Stimulated activated CD4-positive, alpha-beta T cell treated with anti-CD3 and anti-CD28 coated beads, Interleukin-2, amount 100 ng/mL, for 48 hours (primary cell): ENCODE results near the gene NRIP2.
A peak's percentile ranks its signal among the peaks of the same experiment; 100 is the strongest.

Source experiments
- DNase-seq, 2 donors: peaks; one replicate each; pipeline ENCODE4 v3.0.0-alpha.2; 2020

Gene NRIP2

DNA sequence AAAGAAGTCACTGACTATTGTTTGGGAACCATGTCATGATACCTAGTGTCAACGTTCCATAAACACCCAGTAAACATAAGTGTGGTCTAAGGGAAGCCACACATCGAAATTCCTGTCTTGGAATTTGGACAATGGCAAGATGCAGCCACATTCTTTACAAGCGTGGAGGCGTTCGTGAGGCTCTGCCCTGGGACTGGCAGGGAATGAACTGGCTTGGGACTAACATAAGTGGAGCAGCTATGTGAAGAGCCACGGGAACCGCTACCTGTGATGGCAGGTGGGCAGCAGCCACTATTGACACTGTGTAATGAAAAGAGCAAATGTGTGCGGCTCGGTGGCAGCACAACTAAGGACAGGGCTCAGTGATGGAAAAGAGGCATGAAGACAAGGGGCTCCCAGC lies 10.0 kb upstream of the NRIP2 start:
- no peak for DNase-seq

GRCh38 chr12:2842948-2843347 lies 8.1 kb upstream of the NRIP2 start:
- DNase-seq, result no peak

DNA sequence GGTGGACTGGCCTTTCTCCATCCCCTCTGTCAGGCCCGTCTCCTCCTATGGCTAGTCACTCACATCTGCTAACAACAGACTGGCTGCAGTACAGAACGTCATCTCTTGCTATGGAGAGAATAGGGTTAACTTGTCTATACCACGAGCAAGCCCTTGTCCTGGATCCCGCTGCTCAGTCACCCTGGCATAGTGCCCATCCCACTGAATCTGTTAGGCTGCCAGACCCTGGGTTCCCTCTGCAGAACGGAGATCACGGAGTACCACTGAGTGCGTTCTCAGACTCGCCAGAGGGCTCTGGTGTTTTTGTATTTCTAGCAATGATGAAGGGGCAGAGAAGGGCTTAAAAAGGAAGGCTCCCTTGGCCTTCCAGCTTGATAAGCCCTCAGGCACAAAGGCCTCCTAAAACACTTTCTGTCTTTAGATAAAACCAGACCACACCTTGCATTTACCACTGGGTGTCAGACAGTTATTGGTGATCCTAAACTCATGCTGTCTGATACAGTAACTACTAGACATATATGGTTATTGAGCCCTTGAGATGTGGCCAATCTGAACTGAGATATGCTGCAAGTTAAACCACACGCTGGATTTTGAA lies 6.3 kb upstream of the NRIP2 start:
- DNase-seq, result no peak

DNA sequence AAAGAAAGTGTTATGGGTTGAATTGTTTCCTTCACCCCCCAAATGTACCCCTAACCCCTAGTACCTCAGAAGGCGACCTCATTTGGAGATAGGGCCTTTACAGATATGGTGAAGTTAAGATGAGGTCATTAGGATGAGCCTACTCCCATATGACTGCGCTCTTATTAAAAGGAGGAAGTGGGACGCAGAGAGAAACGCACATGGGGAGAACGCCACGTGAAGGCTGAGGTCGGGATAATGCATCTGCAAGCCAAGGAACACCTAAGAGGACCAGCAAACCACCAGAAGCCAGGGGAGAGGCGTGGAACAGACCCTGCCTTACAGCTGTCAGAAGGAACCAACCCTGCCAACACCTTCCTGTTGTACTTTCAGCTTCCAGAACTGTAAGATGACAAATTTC lies 1.7 kb upstream of the NRIP2 start:
- DNase-seq, result no peak

- no peak for DNase-seq
Observed at GRCh38 chr12:2835691-2836403, 1.0 kb upstream of the NRIP2 start.

GRCh38 chr12:2833810-2834209 lies 1.0 kb downstream of the NRIP2 start:
- DNase-seq, result no peak

DNA sequence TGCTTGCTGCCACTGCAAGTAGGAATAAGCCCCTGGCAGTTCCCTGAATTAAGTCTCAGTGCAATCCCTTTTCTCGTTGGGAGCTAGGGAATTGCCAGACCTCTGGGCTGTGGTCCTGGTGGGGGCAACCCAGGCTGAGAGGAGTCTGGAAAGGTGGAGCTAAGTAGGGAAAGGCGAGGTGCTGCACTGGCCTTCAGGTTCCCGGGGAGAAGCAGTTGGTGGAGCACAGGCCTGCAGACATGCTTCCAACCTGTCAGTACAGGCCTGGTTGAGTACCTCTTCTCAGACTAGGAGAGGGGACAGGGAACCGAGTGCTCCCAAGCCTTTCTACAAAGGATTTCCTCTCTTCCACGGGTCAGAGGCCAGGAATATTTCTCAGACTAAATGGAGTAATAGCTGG lies 1.5 kb downstream of the NRIP2 start:
- no peak for DNase-seq

DNA sequence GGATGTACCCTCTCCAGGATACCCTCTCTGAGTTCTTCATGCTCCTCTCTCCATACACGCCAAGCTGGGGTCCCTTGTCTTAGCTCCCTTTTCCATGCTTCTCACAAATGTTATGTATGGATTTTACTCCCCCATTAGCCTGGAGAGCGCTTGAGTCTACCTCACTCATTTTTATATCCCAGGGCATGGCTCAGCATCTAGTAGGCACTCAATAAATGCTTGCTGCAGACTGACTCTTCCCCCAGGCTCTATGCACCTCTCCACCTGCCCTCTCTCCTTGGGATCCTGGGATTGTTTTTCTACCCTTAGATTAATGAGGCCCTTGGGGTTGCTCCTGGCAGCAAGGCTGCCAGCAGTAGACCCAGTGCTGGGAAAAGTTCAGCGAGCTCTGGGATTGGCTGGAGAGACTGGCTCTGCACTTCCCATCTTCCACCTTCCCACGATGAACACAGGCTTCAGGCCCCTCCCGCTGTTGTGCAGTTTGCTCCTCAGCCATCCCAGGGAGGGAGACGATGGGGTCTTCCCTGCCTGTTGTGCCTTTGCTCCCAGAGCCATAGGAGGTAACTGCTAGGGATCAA lies 2.2 kb downstream of the NRIP2 start:
- no peak for DNase-seq

DNA sequence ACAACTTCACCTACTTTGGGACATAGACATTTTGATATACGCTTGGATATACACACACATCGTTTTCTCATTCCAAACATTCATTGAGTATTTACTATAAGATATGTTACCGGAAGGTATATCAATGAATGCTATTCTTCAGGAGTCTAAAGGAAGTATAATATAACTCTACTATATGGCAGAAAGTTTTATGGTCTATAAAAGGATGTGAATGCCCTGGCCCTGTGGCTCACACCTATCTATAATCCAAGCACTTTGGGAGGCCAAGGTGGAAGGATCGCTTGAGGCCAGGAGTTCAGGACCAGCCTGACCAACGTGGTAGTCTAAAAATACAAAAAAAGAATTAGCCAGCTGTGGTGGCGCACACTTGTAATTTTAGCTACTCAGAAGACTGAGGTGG lies 5.6 kb downstream of the NRIP2 start:
- DNase-seq, result no peak

GRCh38 chr12:2826721-2827515 lies 7.9 kb downstream of the NRIP2 start:
- DNase-seq, result no peak

DNA sequence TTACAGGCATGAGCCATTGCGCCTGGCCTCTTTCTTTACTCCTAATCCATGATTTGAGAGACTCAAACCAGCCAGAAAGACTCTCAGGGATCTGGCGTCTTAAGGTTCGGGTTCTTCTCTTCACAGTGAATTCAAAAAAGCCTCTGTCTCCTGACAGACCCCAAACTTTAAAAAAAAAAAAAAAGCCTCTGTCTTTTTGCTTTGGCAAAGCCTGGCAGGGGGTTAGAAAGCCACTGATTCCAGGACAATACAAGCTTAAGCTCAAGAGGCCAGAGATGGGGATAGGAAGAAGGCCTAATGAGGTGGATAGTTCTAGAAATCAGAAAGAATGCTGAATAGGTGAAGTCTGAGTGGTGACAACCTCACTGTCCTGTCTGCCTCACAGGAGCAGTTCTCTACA lies 8.8 kb downstream of the NRIP2 start:
- DNase-seq, result no peak

DNA sequence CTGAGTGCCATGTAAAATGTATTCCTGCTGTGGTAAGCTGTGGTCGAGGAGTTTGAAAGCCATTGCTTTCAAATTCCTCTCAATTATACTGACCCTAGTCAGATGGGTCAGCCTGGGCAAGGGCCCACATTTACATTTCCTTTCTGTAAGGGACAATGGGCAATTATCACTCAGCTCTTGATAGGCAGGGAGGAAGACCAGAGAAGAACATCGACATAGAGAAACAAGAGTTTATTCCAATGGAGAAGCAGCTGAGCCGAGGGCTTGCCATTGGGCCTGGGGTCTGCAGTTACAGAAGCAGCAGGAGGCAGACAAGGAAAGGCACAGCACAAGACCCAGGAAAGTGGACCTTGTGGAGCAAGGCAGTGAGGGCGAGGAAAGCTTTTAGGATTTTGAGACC lies 9.7 kb downstream of the NRIP2 start:
- DNase-seq, result no peak

DNA sequence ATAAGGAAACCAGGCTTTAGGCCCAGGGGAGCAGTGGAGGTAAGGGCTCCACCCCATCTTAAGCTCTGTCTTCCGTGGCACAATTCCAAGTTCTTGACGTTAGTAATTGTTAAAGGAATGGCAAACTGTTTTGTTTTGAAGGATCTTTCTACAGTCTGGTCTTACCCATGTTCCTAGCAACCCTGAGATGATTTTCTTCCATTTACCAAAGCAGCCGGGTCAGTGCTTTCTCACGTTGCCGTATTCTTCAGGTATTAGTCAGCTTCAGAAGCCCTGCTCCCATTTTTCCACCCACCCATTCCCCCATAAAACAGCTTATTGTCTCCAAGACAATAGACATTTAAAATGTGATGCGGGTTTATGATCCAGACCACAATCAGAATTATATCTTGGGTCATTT lies 10.3 kb downstream of the NRIP2 start:
- no peak for DNase-seq

DNA sequence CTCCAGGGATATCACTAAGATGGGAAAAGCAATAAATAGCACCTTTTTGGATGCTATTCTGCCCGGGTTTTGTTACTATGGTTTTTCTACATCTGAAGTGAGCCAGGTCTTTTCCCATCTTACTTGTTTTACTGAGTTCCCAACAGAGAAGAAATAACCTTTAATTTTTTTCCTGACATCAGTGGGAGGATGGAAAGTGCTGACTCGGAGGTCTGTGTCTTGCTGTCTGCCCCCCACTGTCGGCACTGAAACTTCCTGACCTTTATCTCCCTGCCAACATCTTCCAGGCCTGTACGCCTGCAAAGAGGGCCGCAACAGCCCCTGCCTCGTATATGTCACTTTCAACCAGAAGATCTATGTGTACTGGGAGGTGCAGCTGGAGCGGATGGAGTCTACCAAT lies 11.4 kb downstream of the NRIP2 start:
- no peak for DNase-seq

DNA sequence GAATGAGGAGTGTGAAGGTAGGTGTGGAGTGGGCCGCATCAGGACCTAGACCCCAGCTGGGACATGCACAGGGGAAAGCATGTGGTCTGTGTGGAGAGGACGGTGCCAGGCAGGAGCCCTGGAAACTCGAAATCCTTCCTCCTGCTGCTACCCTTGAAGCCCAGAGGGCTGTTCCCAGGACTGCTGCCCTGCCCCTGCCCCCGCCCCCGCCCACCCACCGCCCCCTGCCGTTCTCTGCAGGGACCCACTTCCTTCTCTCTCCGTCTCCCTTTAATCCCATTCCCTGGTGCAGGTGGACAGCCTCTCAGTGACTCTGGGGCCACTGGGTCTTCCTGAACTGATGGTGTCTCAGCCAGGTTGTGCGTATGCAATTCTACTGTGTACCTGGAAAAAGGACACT lies 14.4 kb downstream of the NRIP2 start:
- DNase-seq, result no peak

DNA sequence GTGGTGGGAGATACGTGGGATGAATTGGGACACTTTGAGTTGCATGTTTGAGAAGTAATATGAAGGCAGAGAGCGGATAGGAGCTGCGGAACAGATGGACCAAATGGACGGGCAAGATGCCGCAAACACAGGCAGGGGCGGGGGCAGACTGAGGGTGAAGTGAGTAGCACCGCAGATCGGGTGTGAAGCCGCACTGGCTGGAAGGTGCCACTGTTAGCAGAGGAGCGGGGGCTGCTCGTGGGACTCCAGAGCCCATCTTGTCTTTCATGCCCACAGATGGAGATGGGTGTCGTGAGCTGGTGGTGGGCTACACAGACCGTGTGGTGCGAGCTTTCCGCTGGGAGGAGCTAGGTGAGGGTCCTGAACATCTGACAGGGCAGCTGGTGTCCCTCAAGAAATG lies 15.0 kb downstream of the NRIP2 start:
- no peak for DNase-seq

GRCh38 chr12:2813214-2814185 lies 21.3 kb downstream of the NRIP2 start:
- DNase-seq, result peak; percentile 34 to 50

DNA sequence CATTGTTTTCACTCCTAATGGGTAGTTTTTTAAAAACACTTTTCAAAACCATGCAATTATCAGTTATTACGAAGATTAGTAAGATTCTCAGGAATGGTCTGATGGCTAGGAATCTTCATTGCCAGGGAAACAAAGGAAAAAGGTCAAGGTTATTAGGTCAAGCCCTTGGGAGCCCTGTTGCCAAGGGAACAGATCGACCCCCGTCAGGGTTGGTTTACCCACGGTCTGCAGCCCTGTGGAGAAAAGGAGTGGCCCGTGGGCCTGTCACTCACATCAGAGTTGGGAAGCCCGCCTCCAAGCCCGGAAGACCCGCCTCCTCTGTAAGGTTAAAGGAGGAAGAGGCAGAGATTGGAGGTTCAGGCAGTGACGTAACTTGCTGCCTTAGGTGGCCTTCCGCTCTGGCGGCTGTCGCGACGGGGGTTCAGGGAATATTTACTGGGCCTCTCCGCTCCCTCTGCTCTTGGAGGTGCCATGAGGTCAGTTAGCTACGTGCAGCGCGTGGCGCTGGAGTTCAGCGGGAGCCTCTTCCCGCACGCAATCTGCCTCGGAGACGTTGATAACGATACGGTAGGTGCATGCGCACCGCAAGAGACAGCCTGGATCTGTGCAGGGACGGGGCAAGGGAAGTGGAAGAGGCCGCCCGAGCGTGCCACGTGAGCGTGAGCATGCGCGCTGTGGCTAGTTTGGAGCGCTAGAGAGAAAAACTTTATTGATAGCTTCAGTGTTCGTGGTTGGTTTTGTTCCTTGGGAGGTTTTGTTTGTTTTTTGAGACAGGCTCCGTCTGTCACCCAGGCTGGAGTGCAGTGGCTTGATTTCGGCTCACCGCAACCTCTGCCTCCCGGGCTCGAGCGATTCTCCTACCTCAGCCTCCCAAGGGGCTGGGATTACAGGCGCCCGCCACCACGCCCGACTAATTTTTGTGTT lies 22.3 kb downstream of the NRIP2 start, which contains the start of gene ITFG2:
Gene ITFG2 (plus strand): TSS at position 379 of the 924 bp plus-strand sequence. CDS start 93 bp downstream, at position 472.
- DNase-seq, result peak; percentile 86 to 90

- DNase-seq, result no peak
Observed at GRCh38 chr12:2811801-2812200, 23.0 kb downstream of the NRIP2 start.

DNA sequence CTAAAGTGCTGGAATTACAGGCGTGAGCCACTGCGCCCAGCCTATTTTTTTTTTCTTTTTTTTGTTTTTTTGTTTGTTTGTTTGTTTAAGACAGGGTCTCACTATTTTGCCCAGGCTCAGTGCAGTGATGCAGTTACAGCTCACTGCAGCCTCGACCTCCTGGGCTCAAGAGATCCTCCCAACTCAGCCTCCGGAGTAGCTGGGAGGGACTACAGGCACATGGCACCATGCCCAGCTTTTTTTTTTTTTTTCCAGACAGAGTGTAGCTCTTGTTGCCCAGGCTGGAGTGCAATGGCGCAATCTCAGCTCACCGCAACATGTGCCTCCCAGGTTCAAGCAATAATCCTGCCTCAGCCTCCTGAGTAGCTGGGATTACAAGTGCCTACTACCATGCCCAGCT lies 28.1 kb downstream of the NRIP2 start:
- DNase-seq, result no peak

DNA sequence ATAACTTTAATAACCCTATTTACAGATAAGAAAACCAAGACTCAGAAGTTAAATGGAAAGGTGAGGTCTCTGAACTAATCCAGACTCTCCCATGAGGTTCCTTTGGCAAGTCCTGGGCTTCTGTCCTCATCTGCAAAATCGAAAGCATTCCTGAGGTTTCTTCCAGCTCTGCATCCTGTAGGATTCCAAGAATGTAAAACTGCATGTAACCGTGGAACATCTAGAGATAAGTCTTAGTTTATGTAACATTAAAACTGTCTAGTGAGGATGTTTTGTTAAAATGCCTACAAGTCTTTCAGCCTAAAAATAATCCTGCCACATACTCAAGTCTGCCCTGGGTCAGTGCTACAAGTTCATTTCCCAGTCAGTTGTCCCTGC lies 29.7 kb downstream of the NRIP2 start:
- no peak for DNase-seq
